Breast epithelium (tissue), 3 donors: ENCODE measurements around the gene SPATA19.

Experiments
- POLR2A ChIP-seq: fragments of 450-650 bp; IDR thresholded peaks from one replicate; pipeline ENCODE4 v1.6.1; 2016; ENCODE audit warnings: antibody characterized with exemption, mild to moderate bottlenecking, moderate library complexity
- POLR2AphosphoS5 ChIP-seq, 3 donors: sonication (generic); formaldehyde crosslinking; IDR thresholded peaks; one replicate each; pipeline ENCODE4 v1.6.1; 2017; ENCODE audit warnings: antibody characterized with exemption in 3 of 3

DNA sequence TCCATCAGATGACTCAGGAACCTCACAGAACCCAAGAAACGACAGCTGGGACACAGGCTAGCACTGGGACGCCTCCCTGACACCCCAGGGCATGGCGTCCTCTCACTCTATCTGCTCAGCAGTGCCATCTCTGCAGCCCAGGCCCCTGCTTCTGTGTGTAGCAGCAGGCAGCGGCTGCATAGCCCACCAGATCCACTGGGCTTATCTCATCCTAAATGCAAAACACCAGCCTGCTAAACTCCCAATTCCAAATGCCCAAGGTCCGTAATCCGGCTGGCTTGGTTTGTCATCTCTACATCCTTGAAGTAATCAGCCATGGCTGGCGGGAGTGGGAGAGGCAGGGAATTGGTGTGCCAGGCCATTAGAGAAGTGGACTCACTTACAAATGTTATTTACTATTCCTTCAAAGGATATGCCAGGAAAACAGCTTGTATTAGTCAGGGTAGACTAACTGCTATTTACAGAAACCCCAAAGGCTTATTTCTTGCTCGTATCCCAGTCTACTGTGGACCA, 30.7 kb downstream of the SPATA19 start:
- TF ChIP-seq POLR2A (no peak), POLR2AphosphoS5 (IDR thresholded peaks at IDR 0.05) (no peak)
